ENCODE measurements around the gene CENPP.

CENPP gene

GRCh38 chr9:92402826-92403745, 77.3 kb downstream of the CENPP start:
- no peaks in the 10 kb centered on the region for H3K9me3 ChIP-seq (ENCODE audit: insufficient read depth, low read length)
- no peaks in the 10 kb centered on the region for H3K36me3 ChIP-seq (replicated peaks; ENCODE audit: low read depth, low read length)
- no peaks in the 10 kb centered on the region for H4K20me1 ChIP-seq (ENCODE audit: insufficient read depth, low read length)
- no peak overlapping the region for H3K27ac ChIP-seq (ENCODE audit: low read length)
- no peak for TF ChIP-seq EZH2phosphoT487 (IDR thresholded peaks at IDR 0.05; ENCODE audit: low read depth)
- TF ChIP-seq CTCF (IDR thresholded peaks at IDR 0.05; ENCODE audit: low read depth, low read length): no peak
- H3K4me3 ChIP-seq (ENCODE audit: low read length): no peak overlapping the region
- H3K79me2 ChIP-seq (ENCODE audit: low read length): no peaks in the 10 kb centered on the region
- peaks cover 13% of the 10 kb centered on the region for H3K4me1 ChIP-seq (ENCODE audit: low read length)
- H2AFZ ChIP-seq (ENCODE audit: low read depth, low read length): no peak overlapping the region
- H3K27me3 ChIP-seq (ENCODE audit: low read depth, low read length): no peaks in the 10 kb centered on the region
- H3K9ac ChIP-seq (ENCODE audit: low read length): no peak overlapping the region
- no peak overlapping the region for H3K4me2 ChIP-seq (ENCODE audit: low read length)

- no peak within 1 kb of the TSS for H3K4me2 ChIP-seq (ENCODE audit: low read length)
- H3K9ac ChIP-seq (ENCODE audit: low read length): no peak within 1 kb of the TSS
- TF ChIP-seq EZH2phosphoT487 (IDR thresholded peaks at IDR 0.05; ENCODE audit: low read depth) (no peak), CTCF (IDR thresholded peaks at IDR 0.05; ENCODE audit: low read depth, low read length) (no peak)
- no peaks in the 10 kb centered on the region for H3K27me3 ChIP-seq (ENCODE audit: low read depth, low read length)
- H3K9me3 ChIP-seq (ENCODE audit: insufficient read depth, low read length): no peaks in the 10 kb centered on the region
- no peaks in the 10 kb centered on the region for H3K36me3 ChIP-seq (replicated peaks; ENCODE audit: low read depth, low read length)
- no peak within 1 kb of the TSS for H3K27ac ChIP-seq (ENCODE audit: low read length)
- H3K79me2 ChIP-seq (ENCODE audit: low read length): no peaks in the 10 kb centered on the region
- H3K4me3 ChIP-seq (ENCODE audit: low read length): no peak within 1 kb of the TSS
- peaks cover 13% of the 10 kb centered on the region for H3K4me1 ChIP-seq (ENCODE audit: low read length)
- no peaks in the 10 kb centered on the region for H4K20me1 ChIP-seq (ENCODE audit: insufficient read depth, low read length)
- no peak within 1 kb of the TSS for H2AFZ ChIP-seq (ENCODE audit: low read depth, low read length)
These were observed 78.5 kb downstream of the CENPP start, which contains the start of gene OGN for GRCh38 chr9:92404042-92404836. Gene OGN, minus strand, starts transcription at chr9:92404578. Its CDS starts 1,171 bp downstream, at chr9:92403407.

- H3K79me2 ChIP-seq (ENCODE audit: low read length): no peaks in the 10 kb centered on the region
- no peak overlapping the region for H2AFZ ChIP-seq (ENCODE audit: low read depth, low read length)
- no peak overlapping the region for H3K9ac ChIP-seq (ENCODE audit: low read length)
- no peak for TF ChIP-seq CTCF (IDR thresholded peaks at IDR 0.05; ENCODE audit: low read depth, low read length)
- no peak for TF ChIP-seq EZH2phosphoT487 (IDR thresholded peaks at IDR 0.05; ENCODE audit: low read depth)
- no peaks in the 10 kb centered on the region for H4K20me1 ChIP-seq (ENCODE audit: insufficient read depth, low read length)
- H3K4me2 ChIP-seq (ENCODE audit: low read length): 0 out of 2 replicates have a peak overlapping the region, but pooled peaks have one; percentile 41
- H3K27me3 ChIP-seq (ENCODE audit: low read depth, low read length): no peaks in the 10 kb centered on the region
- H3K27ac ChIP-seq (ENCODE audit: low read length): no peak overlapping the region
- H3K36me3 ChIP-seq (replicated peaks; ENCODE audit: low read depth, low read length): no peaks in the 10 kb centered on the region
- no peak overlapping the region for H3K4me3 ChIP-seq (ENCODE audit: low read length)
- H3K4me1 ChIP-seq (ENCODE audit: low read length): peaks cover 13% of the 10 kb centered on the region
- no peaks in the 10 kb centered on the region for H3K9me3 ChIP-seq (ENCODE audit: insufficient read depth, low read length)
These were observed 80.1 kb downstream of the CENPP start for GRCh38 chr9:92405818-92406217.

- peak overlapping the region; percentile 41 for H3K4me2 ChIP-seq (ENCODE audit: low read length)
These were observed 80.7 kb downstream of the CENPP start for GRCh38 chr9:92406477-92406876.

More at GRCh38 chr9:92406477-92406876, 80.7 kb downstream of the CENPP start:
- H3K27me3 ChIP-seq (ENCODE audit: low read depth, low read length): no peaks in the 10 kb centered on the region
- no peaks in the 10 kb centered on the region for H4K20me1 ChIP-seq (ENCODE audit: insufficient read depth, low read length)
- no peaks in the 10 kb centered on the region for H3K79me2 ChIP-seq (ENCODE audit: low read length)
- H3K4me3 ChIP-seq (ENCODE audit: low read length): peak overlapping the region; percentile 33
- H3K27ac ChIP-seq (ENCODE audit: low read length): no peak overlapping the region
- H2AFZ ChIP-seq (ENCODE audit: low read depth, low read length): peak overlapping the region; percentile 72
- H3K9me3 ChIP-seq (ENCODE audit: insufficient read depth, low read length): no peaks in the 10 kb centered on the region
- peaks cover 17% of the 10 kb centered on the region for H3K4me1 ChIP-seq (ENCODE audit: low read length)
- no peak for TF ChIP-seq CTCF (IDR thresholded peaks at IDR 0.05; ENCODE audit: low read depth, low read length)
- TF ChIP-seq EZH2phosphoT487 (IDR thresholded peaks at IDR 0.05; ENCODE audit: low read depth): no peak
- H3K36me3 ChIP-seq (replicated peaks; ENCODE audit: low read depth, low read length): no peaks in the 10 kb centered on the region
- no peak overlapping the region for H3K9ac ChIP-seq (ENCODE audit: low read length)
